GM12878 (cell line): ENCODE results near the gene TBC1D22B. TPM values are rescaled to one million over a fixed set of nuclear protein-coding genes. Genes with fewer than 3 reads are reported as not detected.

Experiments
- BACH1 ChIP-seq: fragments of 450-650 bp; IDR thresholded peaks from 2 replicates; pipeline ENCODE4 v1.6.1; 2017; ENCODE audit warnings: mild to moderate bottlenecking, borderline replicate concordance
- BCLAF1 ChIP-seq: fragments of 450-650 bp; IDR thresholded peaks from 2 replicates; pipeline ENCODE4 v1.6.1; 2017; ENCODE audit warnings: antibody characterized with exemption, mild to moderate bottlenecking, moderate library complexity
- CEBPZ ChIP-seq: fragments of 150-350 bp; IDR thresholded peaks from 2 replicates; pipeline ENCODE4 v1.6.1; 2016; ENCODE audit warnings: low read depth, low read length
- CTCF ChIP-seq, 3 experiments: IDR thresholded peaks in 2 of 3; conservative IDR thresholded peaks in 1 of 3; 2 replicates each; pipeline ENCODE4 v1.5.1; 2011; ENCODE audit warnings: low read depth in 3 of 3, low read length in 3 of 3, mild to moderate bottlenecking in 3 of 3, control low read depth in 2 of 3, moderate library complexity in 2 of 3, inconsistent platforms in 1 of 3, mixed read lengths in 1 of 3; ENCODE audit not compliant: control insufficient read depth in 2 of 3, insufficient read depth in 1 of 3; ENCODE audit errors: extremely low read depth in 1 of 3
- IKZF1 ChIP-seq: fragments of 450-650 bp; conservative IDR thresholded peaks from 2 replicates; pipeline ENCODE4 v1.6.1; 2017; ENCODE audit warnings: antibody characterized with exemption, mild to moderate bottlenecking
- LARP7 ChIP-seq: fragments of 450-650 bp; IDR thresholded peaks from 2 replicates; pipeline ENCODE4 v1.6.1; 2017; ENCODE audit warnings: mild to moderate bottlenecking
- NR2F1 ChIP-seq: fragments of 450-650 bp; conservative IDR thresholded peaks from 2 replicates; pipeline ENCODE4 v1.6.1; 2017; ENCODE audit warnings: mild to moderate bottlenecking
- PRDM15 ChIP-seq: fragments of 450-650 bp; formaldehyde crosslinking; IDR thresholded peaks from 2 replicates; pipeline ENCODE4 v1.4.0; 2020; ENCODE audit warnings: mild to moderate bottlenecking, moderate library complexity
- RAD21 ChIP-seq: IDR thresholded peaks from 2 replicates; pipeline ENCODE4 v1.6.1; 2011; ENCODE audit warnings: mild to moderate bottlenecking, low read depth, low read length, moderate library complexity; ENCODE audit not compliant: insufficient read depth
- SMC3 ChIP-seq: IDR thresholded peaks from 2 replicates; pipeline ENCODE4 v1.6.1; 2011; ENCODE audit warnings: low read length, improper control_type of control experiment, borderline replicate concordance
- SREBF1 ChIP-seq: IDR thresholded peaks from 2 replicates; pipeline ENCODE4 v1.6.1; 2012; ENCODE audit warnings: mild to moderate bottlenecking, low read length
- SREBF2 ChIP-seq: IDR thresholded peaks from 2 replicates; pipeline ENCODE4 v1.6.1; 2012; ENCODE audit warnings: mild to moderate bottlenecking, low read length
- TBL1XR1 ChIP-seq: IDR thresholded peaks from 2 replicates; pipeline ENCODE4 v1.6.1; 2012; ENCODE audit warnings: low read depth, low read length, improper control_type of control experiment
- USF1 ChIP-seq: IDR thresholded peaks from 2 replicates; pipeline ENCODE4 v1.6.1; 2011; ENCODE audit warnings: borderline replicate concordance, low read depth, mild to moderate bottlenecking, moderate library complexity, mixed read lengths, low read length; ENCODE audit not compliant: insufficient read depth; ENCODE audit errors: extremely low read length
- polyA plus RNA-seq, 11 experiments: library from polyadenylated mRNA; depleted of rRNA in 4 of 11; unstranded in 6 of 11; stranded (reverse) in 5 of 11; fragments of >200 nt; fragmentation: Nextera tagmentation in 4 of 11; fragmentation: Illumina TruSeq in 1 of 11; extraction: Ambion mirVana in 4 of 11; extraction: Trizol in 1 of 11; gene quantifications; 1 replicate in 1 of 11; 2 replicates in 10 of 11; pipeline versions ENCODE4 v1.2.1 to v1.2.3, GENCODE V29; 2011 to 2016; ENCODE audit warnings: inconsistent platforms in 2 of 11, missing spikeins in 2 of 11, low read depth in 1 of 11
- total RNA-seq, 4 experiments: library from RNA; depleted of rRNA in 3 of 4; stranded (reverse); fragments of >200 nt in 3 of 4; fragmentation: Illumina TruSeq in 1 of 4; extraction: Trizol in 1 of 4; gene quantifications; 2 replicates each; pipeline versions ENCODE4 v1.2.1 to v1.2.3, GENCODE V29; 2013 to 2021

TBC1D22B gene
- total and polyA plus RNA-seq, 10 of the 15 experiments (the other 5 are each of a cell fraction or from before 2014, with no cell fraction given), result 3.4 to 18.7 (median 14.1) TPM

GRCh38 chr6:37257634-37258404 lies at the start of gene TBC1D22B, which contains the start of gene TMEM217 (continued):
- TF ChIP-seq CTCF (IDR thresholded peaks at IDR 0.05 in 2 of 3, conservative IDR thresholded peaks at IDR 0.05 in 1 of 3; ENCODE audit: control insufficient read depth in 2 of 3, extremely low read depth in 1 of 3, insufficient read depth in 1 of 3, low read depth in 3 of 3, low read length in 3 of 3) (no peak), SREBF2 (no peak), PRDM15 (CRISPR knock-in tag) (no peak), RAD21 (no peak), BACH1 (peak; percentile 66), BCLAF1 (no peak), CEBPZ (no peak), NR2F1 (peak; percentile 70), LARP7 (peak; percentile 49), IKZF1 (peak; percentile 88), USF1 (no peak), SREBF1 (no peak), TBL1XR1 (0 out of 2 replicates have a peak, but pooled peaks have one; percentile 38), SMC3 (no peak)
